Cardiac septum (tissue), 1 donor: ENCODE data around the gene OR10X1. TPM values are rescaled to one million over a fixed set of nuclear protein-coding genes. Genes with fewer than 3 reads are reported as not detected.

Experiments used
- DNase-seq: peaks from one replicate; pipeline ENCODE4 v3.0.0-alpha.2; 2020; ENCODE audit warnings: low spot score
- intact Hi-C: fragments of 100-400 bp; cut with DNase I; formaldehyde crosslinking; loops from one replicate; pipeline ENCODE4 v1.14.0; 2022
- long read RNA-seq: library from polyadenylated mRNA; unstranded; transcript quantifications from one replicate; pipeline ENCODE4 v2.0.0, GENCODE V29; 2021
- total RNA-seq: library from RNA; stranded (reverse); fragmentation: NEBNext Ultra II Directional; extraction: Animal tissue kit (Norgen Biotek cat#: 25700); gene quantifications from one replicate; pipeline ENCODE4 v1.2.1, GENCODE V29; 2021
- donor health status: DM: no; HTN: no; CAD: no.

OR10X1 gene
- not detected for total RNA-seq
- long read RNA-seq: 0 reads

- DNase-seq: no peak
- intact Hi-C loops: no loop called here
Measured at GRCh38 chr1:158579733-158580132, at the start of gene OR10X1. Gene OR10X1 (minus strand): TSS chr1:158579899. CDS start chr1:158579899, 0 bp downstream.

DNA sequence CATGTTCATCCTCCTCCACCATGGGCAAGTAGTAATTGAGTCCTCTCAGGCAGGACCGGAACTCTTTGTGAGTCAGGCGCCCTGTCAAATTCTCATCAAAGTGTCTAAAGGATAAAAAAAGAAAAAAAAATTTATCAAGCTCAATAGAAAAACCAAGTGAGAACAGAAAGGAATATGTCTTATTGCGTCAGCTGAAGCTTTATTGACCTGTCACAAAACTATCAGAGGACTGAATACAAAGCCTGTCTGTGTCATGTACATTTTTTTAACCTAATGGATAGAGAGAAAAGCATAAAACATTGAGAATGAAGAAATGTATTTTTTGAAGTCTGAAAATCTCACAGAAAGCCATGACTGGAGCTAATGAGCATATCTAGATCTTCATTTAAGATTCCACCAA lies 34.1 kb upstream of the OR10X1 start:
- DNase-seq: no peak
- intact Hi-C loops: no loop called here

GRCh38 chr1:158611916-158612315 lies 32.2 kb upstream of the OR10X1 start:
- intact Hi-C loops: no loop called here
- DNase-seq: no peak

GRCh38 chr1:158607296-158607695 lies 27.6 kb upstream of the OR10X1 start:
- DNase-seq: no peak
- intact Hi-C loops: no loop called here

DNA sequence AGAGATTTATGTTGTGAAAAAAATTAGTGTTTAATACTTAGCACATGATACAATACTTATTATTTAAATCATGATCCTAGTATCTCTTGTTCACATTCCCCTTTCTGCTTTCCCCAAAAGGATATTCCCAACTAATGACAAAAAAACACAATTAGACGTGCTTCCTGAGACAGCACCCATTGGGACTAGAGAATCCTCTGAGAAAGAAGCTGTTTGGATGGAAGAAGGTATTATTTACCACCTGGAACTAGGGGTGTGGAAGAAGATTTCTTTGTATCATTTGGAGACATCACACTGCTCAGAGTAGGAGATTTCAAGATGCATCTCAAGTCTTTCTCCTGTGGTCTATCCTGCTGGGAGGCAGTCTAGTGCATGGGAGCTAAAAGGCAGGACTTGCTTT lies 25.3 kb upstream of the OR10X1 start, which contains the start of gene OR10Z1:
TSS of gene OR10Z1 (plus strand) at position 301 of the 400 bp plus-strand sequence. CDS start 1,171 bp downstream, outside the sequence.
- intact Hi-C loops: no loop called here
- no peak for DNase-seq

- no peak for DNase-seq
- intact Hi-C loops: no loop called here
Measured at GRCh38 chr1:158600735-158601134, 21.0 kb upstream of the OR10X1 start.

- intact Hi-C loops: no loop called here
- no peak for DNase-seq
Measured at GRCh38 chr1:158586942-158587341, 7.2 kb upstream of the OR10X1 start.

- no peak for DNase-seq
- intact Hi-C loops: no loop called here
Measured at GRCh38 chr1:158583962-158584361, 4.3 kb upstream of the OR10X1 start.

DNA sequence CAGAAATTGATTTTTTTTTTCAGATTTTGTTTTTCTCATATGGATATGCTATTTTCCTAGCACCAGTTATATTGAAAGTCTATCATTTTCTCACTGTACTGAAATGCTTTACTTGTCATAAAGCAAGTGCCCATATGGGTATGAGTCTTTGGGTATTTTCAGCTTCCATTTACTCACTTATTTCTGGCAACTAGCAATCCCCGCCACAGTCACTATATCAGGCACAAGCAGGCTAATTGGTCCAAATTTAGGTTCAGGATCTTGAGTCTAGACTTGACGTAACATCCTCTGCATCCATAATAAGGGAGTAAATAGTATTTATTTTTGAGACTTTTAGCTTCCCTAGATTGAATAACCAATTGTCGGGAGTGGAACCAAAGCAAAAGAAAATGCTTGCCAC lies 2.1 kb downstream of the OR10X1 start:
- no peak for DNase-seq
- intact Hi-C loops: no loop called here

- intact Hi-C loops: no loop called here
- no peak for DNase-seq
Measured at GRCh38 chr1:158572226-158572625, 7.5 kb downstream of the OR10X1 start.

- DNase-seq: no peak
- intact Hi-C loops: no loop called here
Measured at GRCh38 chr1:158570480-158570879, 9.2 kb downstream of the OR10X1 start, which contains the start of gene OR6P1. Gene OR6P1 (minus strand): TSS chr1:158570580. CDS start chr1:158563604, 6,976 bp downstream.

- no peak for DNase-seq
- intact Hi-C loops: no loop called here
Measured at GRCh38 chr1:158564608-158565007, 15.1 kb downstream of the OR10X1 start.

- DNase-seq: no peak
- intact Hi-C loops: no loop called here
Measured at GRCh38 chr1:158563853-158564252, 15.8 kb downstream of the OR10X1 start.

DNA sequence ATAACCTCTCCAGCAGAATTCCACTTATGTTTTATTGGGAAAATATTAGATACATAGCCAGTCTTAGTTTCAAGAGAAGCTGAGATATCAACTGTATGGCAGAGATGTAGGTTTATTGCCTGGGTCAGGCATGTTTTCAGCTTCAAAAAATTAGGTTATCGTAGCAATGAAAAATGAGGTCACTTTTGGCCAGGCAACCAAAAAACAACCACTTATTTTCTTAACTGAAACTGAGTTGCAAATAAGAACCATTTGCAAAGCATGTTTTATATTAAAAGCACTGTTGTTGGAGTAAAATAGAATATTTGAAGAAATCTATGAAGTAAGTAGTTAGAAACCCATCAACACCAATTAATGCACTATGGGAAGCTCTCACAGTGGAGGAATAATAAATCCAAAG lies 20.0 kb downstream of the OR10X1 start:
- intact Hi-C loops: no loop called here
- no peak for DNase-seq

DNA sequence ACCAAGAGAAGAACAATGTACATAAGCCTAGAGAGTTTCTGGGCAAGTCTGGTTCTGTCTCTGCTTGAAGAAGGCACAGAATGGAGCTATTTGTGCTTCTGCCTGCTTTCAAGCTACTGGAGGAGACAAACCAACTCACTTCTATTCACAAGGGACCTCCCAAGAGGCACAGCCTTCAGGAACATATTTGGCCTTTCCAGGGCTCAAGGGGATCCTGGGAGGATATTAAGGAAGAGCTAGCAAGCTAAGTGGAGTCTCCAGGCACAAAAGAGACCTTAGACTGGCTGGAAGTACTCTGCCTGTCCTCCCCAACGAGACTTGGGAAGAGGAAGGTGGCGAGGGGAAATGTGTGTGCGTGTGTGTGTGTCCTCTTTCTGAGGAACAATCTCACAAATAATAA lies 25.3 kb downstream of the OR10X1 start, which contains the start of gene OR6Y1:
TSS of gene OR6Y1 (minus strand) at position 54 of the 400 bp plus-strand sequence. CDS start 6,300 bp downstream, outside the sequence.
- intact Hi-C loops: no loop called here
- no peak for DNase-seq

- intact Hi-C loops: no loop called here
- DNase-seq: no peak
Measured at GRCh38 chr1:158552296-158552695, 27.4 kb downstream of the OR10X1 start.

DNA sequence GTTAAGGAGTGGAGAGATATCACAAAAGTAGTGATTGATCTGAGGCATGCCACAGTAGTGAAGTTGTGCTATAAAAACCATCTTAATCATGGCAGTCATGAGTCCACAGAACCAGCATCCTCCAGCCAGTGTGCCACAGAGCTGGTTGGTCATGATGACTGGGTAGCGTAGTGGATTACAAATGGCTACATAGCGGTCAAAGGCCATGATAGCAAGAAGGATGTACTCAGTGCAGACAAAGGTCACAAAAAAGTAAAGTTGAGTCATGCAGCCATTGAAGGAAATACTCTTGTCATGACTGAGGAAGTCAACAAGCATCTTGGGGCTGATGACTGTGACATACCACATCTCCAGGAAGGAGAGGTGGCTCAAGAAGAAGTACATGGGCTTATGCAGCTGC lies 32.2 kb downstream of the OR10X1 start:
- intact Hi-C loops: no loop called here
- no peak for DNase-seq

DNA sequence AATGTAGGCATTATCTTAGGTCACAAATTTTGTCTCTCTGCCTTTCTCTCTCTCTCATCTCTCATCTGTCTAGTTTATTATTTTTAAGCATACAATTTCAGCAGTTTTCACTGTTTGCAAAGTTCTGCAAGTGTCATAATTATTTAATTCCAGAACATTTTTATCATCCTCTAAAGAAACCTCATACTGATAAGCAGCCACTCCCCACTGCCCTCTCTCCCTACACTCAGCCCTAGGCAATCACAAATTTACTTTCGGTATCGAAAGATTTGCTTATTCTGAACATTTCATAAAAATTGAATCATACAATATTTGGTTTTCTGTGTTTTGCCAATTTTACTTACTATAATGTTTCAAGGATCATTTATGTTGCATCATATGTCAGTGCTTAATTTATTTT lies 42.1 kb downstream of the OR10X1 start:
- intact Hi-C loops: no loop called here

DNA sequence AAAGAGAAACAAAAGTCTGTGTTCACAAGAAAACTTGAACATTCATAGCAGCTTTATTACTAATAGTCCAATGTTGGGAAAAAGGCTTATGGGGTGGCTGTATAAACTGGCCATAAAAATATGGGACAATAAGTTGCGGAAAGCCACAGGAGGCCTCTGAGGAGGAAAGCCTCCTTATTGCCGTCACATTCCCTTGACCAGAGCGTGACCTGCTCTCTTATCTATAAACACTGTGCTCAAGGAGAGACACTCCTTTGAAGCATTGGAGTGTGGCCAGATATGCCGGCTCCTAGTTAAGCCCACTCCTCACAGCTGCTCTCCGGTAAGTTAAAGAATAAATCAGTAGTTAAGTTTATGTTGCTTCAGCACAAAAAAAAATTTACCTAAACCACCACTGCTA lies 45.2 kb downstream of the OR10X1 start:
- intact Hi-C loops: no loop called here
- no peak for DNase-seq

More for the DNA sequence above, 42.1 kb downstream of the OR10X1 start:
- DNase-seq: no peak
